ENCODE results near the gene SFT2D3.

SFT2D3 gene

GRCh38 chr2:127701193-127701650, at the start of gene SFT2D3:
Gene SFT2D3 (plus strand): TSS chr2:127701497. CDS start chr2:127701529, 32 bp downstream.
- peak; percentile 91 to 92 for DNase-seq

GRCh38 chr2:127651971-127652550, 49.2 kb upstream of the SFT2D3 start:
- DNase-seq, result no peak

GRCh38 chr2:127652786-127653357, 48.4 kb upstream of the SFT2D3 start:
- DNase-seq, result no peak

GRCh38 chr2:127653421-127654083, 47.7 kb upstream of the SFT2D3 start:
- DNase-seq, result no peak

GRCh38 chr2:127654084-127654837, 47.0 kb upstream of the SFT2D3 start:
- no peak for DNase-seq

- no peak for DNase-seq
Measured at GRCh38 chr2:127654838-127655175, 46.5 kb upstream of the SFT2D3 start.

GRCh38 chr2:127655209-127656073, 45.9 kb upstream of the SFT2D3 start:
- no peak for DNase-seq

- DNase-seq, result no peak
Measured at GRCh38 chr2:127656569-127657231, 44.6 kb upstream of the SFT2D3 start.

GRCh38 chr2:127657232-127657595, 44.1 kb upstream of the SFT2D3 start:
- no peak for DNase-seq

GRCh38 chr2:127658146-127658545, 43.2 kb upstream of the SFT2D3 start:
- no peak for DNase-seq

GRCh38 chr2:127658641-127659407, 42.5 kb upstream of the SFT2D3 start:
- DNase-seq, result no peak

GRCh38 chr2:127659408-127660290, 41.6 kb upstream of the SFT2D3 start:
- no peak for DNase-seq

- no peak for DNase-seq
Measured at GRCh38 chr2:127660291-127660578, 41.1 kb upstream of the SFT2D3 start.

GRCh38 chr2:127661072-127661649, 40.1 kb upstream of the SFT2D3 start:
- no peak for DNase-seq

- no peak for DNase-seq
Measured at GRCh38 chr2:127661949-127662510, 39.3 kb upstream of the SFT2D3 start.

GRCh38 chr2:127662937-127663565, 38.2 kb upstream of the SFT2D3 start:
- DNase-seq, result no peak

GRCh38 chr2:127663566-127664064, 37.7 kb upstream of the SFT2D3 start:
- no peak for DNase-seq

- no peak for DNase-seq
Measured at GRCh38 chr2:127664065-127664894, 37.0 kb upstream of the SFT2D3 start.

All from CD4-positive, alpha-beta T cell treated with Interleukin-4 for 1 hour (primary cell).